SK-N-SH (cell line): ENCODE data around the gene STYK1.

Source experiments
- MXI1 ChIP-seq: IDR thresholded peaks from 2 replicates; pipeline ENCODE4 v1.6.1; 2012; ENCODE audit warnings: mild to moderate bottlenecking, low read depth, low read length, improper control_type of control experiment
- SMC3 ChIP-seq: IDR thresholded peaks from 2 replicates; pipeline ENCODE4 v1.6.1; 2012; ENCODE audit warnings: low read depth, low read length, improper control_type of control experiment
- TCF12 ChIP-seq: IDR thresholded peaks from 2 replicates; pipeline ENCODE4 v1.4.0; 2012

DNA sequence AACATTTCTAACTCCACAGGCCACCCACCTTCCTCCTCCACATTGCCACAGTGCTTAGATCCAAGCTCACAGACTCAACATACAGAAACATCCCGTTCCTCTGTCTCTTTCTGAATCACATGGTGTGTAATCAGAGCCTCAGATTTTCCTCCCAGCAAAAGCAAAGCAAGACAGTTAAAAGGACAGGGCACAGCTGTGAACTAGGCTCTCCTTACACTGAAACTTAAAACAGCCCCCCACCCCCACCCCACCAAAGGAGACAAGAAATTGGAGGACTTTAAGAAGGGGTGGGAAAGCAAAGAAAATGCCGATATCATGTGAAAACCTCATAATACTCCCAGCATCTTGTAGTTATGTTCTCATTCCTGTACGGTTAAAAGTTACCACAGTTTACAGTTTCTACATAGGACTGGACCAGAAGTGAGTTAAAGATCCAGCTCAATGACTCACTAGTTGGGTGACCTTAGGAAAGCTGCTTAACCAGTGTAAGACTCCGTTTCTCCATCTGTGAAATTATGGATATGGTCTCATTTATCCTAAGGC lies 44.5 kb upstream of the STYK1 start:
- no peak for TF ChIP-seq MXI1
- TF ChIP-seq SMC3 = no peak
- no peak for TF ChIP-seq TCF12
